Measurements from ENCODE around the gene TRRAP. TPM values are rescaled to one million over a fixed set of nuclear protein-coding genes. Genes with fewer than 3 reads are reported as not detected.

The TRRAP gene
- total and polyA plus RNA-seq, 2 of the 4 experiments (the other 2 are of a cell fraction): 12.5 to 18.1 TPM

- peaks cover 3% of the 10 kb centered on the region; the same call in 1 of the 2 replicates for H3K9me1 ChIP-seq (ENCODE audit: insufficient read depth, low read length)
- no peak overlapping the region for H3K9ac ChIP-seq (ENCODE audit: low read depth, low read length)
- ChIA-PET POLR2A (ENCODE audit: unreplicated experiment) (no interaction called here), CTCF (no interaction called here)
- 95% methylated on average over 4 of the region's 15 CpGs; no CpG with 5 or more reads in 1 of the 2 experiments for WGBS, 2 experiments (ENCODE audit: extremely low coverage in 2 of 2, insufficient read length in 1 of 2)
- no peak overlapping the region for H2AK5ac ChIP-seq (ENCODE audit: low read depth, low read length)
- H4K5ac ChIP-seq (ENCODE audit: low read depth, low read length): no peak overlapping the region
- TF ChIP-seq ELK1 (IDR thresholded peaks at IDR 0.05; ENCODE audit: borderline replicate concordance, low read depth, low read length) (no peak), RCOR1 (IDR thresholded peaks at IDR 0.05; ENCODE audit: insufficient replicate concordance, low read length) (no peak), MAFK (IDR thresholded peaks at IDR 0.05; ENCODE audit: low read depth, low read length) (no peak), NFE2L2 (IDR thresholded peaks at IDR 0.05; ENCODE audit: low read depth, low read length) (no peak), RAD21 (IDR thresholded peaks at IDR 0.05; ENCODE audit: low read length) (no peak), USF2 (IDR thresholded peaks at IDR 0.05; ENCODE audit: low read depth, low read length) (no peak), MAZ (IDR thresholded peaks at IDR 0.05; ENCODE audit: borderline replicate concordance, low read depth, low read length) (no peak), RFX5 (IDR thresholded peaks at IDR 0.05; ENCODE audit: low read depth, low read length) (no peak), CHD1 (IDR thresholded peaks at IDR 0.05; ENCODE audit: low read depth, low read length) (no peak), FOS (IDR thresholded peaks at IDR 0.05; ENCODE audit: low read depth, low read length) (no peak)
- no peak overlapping the region for H3K14ac ChIP-seq (replicated peaks; ENCODE audit: low read depth, low read length)
- H3K23ac ChIP-seq (ENCODE audit: low read depth, low read length): no peak overlapping the region
- ATAC-seq (ENCODE audit: low read depth) (no peak), DNase-seq (no peak)
- no peak overlapping the region for H2BK20ac ChIP-seq (ENCODE audit: low read depth, low read length)
- no peak overlapping the region for H3K4me2 ChIP-seq (ENCODE audit: low read depth, low read length)
- intact Hi-C loops (cut with micrococcal nuclease) (no loop called here), dilution Hi-C loops (cut with HindIII; ENCODE audit: low sequenced_read_pairs, unreplicated experiment) (no loop called here), in situ Hi-C loops (cut with MboI; ENCODE audit: low sequenced_read_pairs) (no loop called here)
- H3K18ac ChIP-seq (ENCODE audit: low read depth, low read length): no peak overlapping the region
- no peaks in the 10 kb centered on the region for H3K4me1 ChIP-seq (ENCODE audit: control insufficient read depth, insufficient read depth, low read length)
- H4K20me1 ChIP-seq (ENCODE audit: insufficient read depth, low read length): 0 out of 2 replicates have a peak, but pooled peaks cover 2% of the 10 kb centered on the region
- no peak overlapping the region for H4K91ac ChIP-seq (ENCODE audit: insufficient read depth, low read depth, low read length)
- no peak overlapping the region for H4K8ac ChIP-seq (ENCODE audit: low read depth in 2 of 2, low read length in 2 of 2)
- H2BK5ac ChIP-seq (ENCODE audit: low read depth, low read length, poor library complexity, severe bottlenecking): no peak overlapping the region
- H2BK120ac ChIP-seq (ENCODE audit: low read depth, low read length): no peak overlapping the region
- no peak overlapping the region for H3K56ac ChIP-seq (ENCODE audit: extremely low read depth, insufficient read depth, low read length)
- no peaks in the 10 kb centered on the region for H3K27me3 ChIP-seq (ENCODE audit: control insufficient read depth, insufficient read depth, low read length)
- H3K9me3 ChIP-seq (ENCODE audit: control insufficient read depth, insufficient read depth, low read length): no peaks in the 10 kb centered on the region
- BruUV-seq (replicated peaks): no TSS peak
- H3K4me3 ChIP-seq (ENCODE audit: insufficient read depth, low read depth, low read length): no peak overlapping the region
- H3K36me3 ChIP-seq (ENCODE audit: control insufficient read depth, insufficient read depth, low read length): peaks cover 78% of the 10 kb centered on the region
- no peak overlapping the region for H3K4ac ChIP-seq (ENCODE audit: low read depth, low read length)
- peaks cover 2 to 6% of the 10 kb centered on the region in 2 experiments; a peak in 2 of 4 replicates for H3K79me1 ChIP-seq (ENCODE audit: low read depth in 1 of 2, low read length in 2 of 2)
- no peak overlapping the region for H3K27ac ChIP-seq (ENCODE audit: insufficient read depth, low read length)
- H2AFZ ChIP-seq (replicated peaks; ENCODE audit: low read length, poor library complexity): no peak overlapping the region
- no peak overlapping the region for H2BK15ac ChIP-seq (ENCODE audit: low read depth, low read length)
- H2AK9ac ChIP-seq (replicated peaks; ENCODE audit: low read depth, low read length, poor library complexity): no peak overlapping the region
These were observed 125.1 kb downstream of the TRRAP start for GRCh38 chr7:99003419-99003818.
